ENCODE measurements around the gene FUCA2.
"Not testable (repeated sequence)": the region's sequence is repeated elsewhere in the genome, so short reads cannot be mapped to it uniquely, and the experiment has no call there.

Gene FUCA2

GRCh38 chr6:143515061-143515760, 3.7 kb upstream of the FUCA2 start:
- TF ChIP-seq, protein P1, sequence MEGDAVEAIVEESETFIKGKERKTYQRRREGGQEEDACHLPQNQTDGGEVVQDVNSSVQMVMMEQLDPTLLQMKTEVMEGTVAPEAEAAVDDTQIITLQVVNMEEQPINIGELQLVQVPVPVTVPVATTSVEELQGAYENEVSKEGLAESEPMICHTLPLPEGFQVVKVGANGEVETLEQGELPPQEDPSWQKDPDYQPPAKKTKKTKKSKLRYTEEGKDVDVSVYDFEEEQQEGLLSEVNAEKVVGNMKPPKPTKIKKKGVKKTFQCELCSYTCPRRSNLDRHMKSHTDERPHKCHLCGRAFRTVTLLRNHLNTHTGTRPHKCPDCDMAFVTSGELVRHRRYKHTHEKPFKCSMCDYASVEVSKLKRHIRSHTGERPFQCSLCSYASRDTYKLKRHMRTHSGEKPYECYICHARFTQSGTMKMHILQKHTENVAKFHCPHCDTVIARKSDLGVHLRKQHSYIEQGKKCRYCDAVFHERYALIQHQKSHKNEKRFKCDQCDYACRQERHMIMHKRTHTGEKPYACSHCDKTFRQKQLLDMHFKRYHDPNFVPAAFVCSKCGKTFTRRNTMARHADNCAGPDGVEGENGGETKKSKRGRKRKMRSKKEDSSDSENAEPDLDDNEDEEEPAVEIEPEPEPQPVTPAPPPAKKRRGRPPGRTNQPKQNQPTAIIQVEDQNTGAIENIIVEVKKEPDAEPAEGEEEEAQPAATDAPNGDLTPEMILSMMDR (IDR thresholded peaks at IDR 0.05; ENCODE audit: low read length, missing control alignments) = no peak
- DNase-seq (ENCODE audit: low read depth) = peak; percentile 39
- H3K4me3 ChIP-seq (replicated peaks; ENCODE audit: low read depth, low read length) = no peak overlapping the region

- DNase-seq (ENCODE audit: low read depth) = no peak
- no peak overlapping the region for H3K4me3 ChIP-seq (replicated peaks; ENCODE audit: low read depth, low read length)
- TF ChIP-seq, protein P1 (IDR thresholded peaks at IDR 0.05; ENCODE audit: low read length, missing control alignments) = peak; percentile 33
These were observed 1.9 kb upstream of the FUCA2 start for GRCh38 chr6:143513410-143513809.

GRCh38 chr6:143510326-143510725, 1.2 kb downstream of the FUCA2 start:
- not testable (repeated sequence) for DNase-seq (ENCODE audit: low read depth)
- peak overlapping the region; percentile 57 for H3K4me3 ChIP-seq (replicated peaks; ENCODE audit: low read depth, low read length)

GRCh38 chr6:143507358-143508145, 4.0 kb downstream of the FUCA2 start:
- no peak overlapping the region for H3K4me3 ChIP-seq (replicated peaks; ENCODE audit: low read depth, low read length)
- DNase-seq (ENCODE audit: low read depth) = no peak
- TF ChIP-seq, protein P1 (IDR thresholded peaks at IDR 0.05; ENCODE audit: low read length, missing control alignments) = no peak

GRCh38 chr6:143506620-143507019, 4.9 kb downstream of the FUCA2 start:
- DNase-seq (ENCODE audit: low read depth) = no peak
- TF ChIP-seq, protein P1 (IDR thresholded peaks at IDR 0.05; ENCODE audit: low read length, missing control alignments) = no peak
- no peak overlapping the region for H3K4me3 ChIP-seq (replicated peaks; ENCODE audit: low read depth, low read length)

- H3K4me3 ChIP-seq (replicated peaks; ENCODE audit: low read depth, low read length) = no peak overlapping the region
- TF ChIP-seq, protein P1 (IDR thresholded peaks at IDR 0.05; ENCODE audit: low read length, missing control alignments) = no peak
- no peak for DNase-seq (ENCODE audit: low read depth)
These were observed 5.3 kb downstream of the FUCA2 start for GRCh38 chr6:143506199-143506598.

DNA sequence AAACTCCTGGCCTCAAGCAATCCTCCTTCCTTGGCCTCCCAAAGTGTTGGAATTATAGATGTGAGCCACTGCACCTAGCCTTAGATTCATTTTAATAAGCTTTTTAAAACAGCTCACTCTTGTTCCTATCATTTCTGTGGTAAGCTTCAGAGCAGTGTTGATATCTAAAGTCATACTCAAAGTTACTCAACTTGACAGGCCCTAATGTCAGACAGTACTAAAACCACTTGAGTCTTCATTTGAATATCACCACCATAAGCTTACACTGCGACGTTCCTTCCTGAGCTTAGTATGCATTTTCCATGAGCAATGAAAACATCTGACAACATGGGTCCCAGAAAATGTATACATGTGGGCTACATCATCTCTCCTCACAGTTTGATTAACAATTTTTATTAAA, 6.0 kb downstream of the FUCA2 start:
- TF ChIP-seq, protein P1 (IDR thresholded peaks at IDR 0.05; ENCODE audit: low read length, missing control alignments) = no peak
- no peak for DNase-seq (ENCODE audit: low read depth)
- no peak overlapping the region for H3K4me3 ChIP-seq (replicated peaks; ENCODE audit: low read depth, low read length)
